PC-3 (cell line): ENCODE results near the gene AKAP6. TPM values are rescaled to one million over a fixed set of nuclear protein-coding genes. Genes with fewer than 3 reads are reported as not detected.

Source experiments
- ATAC-seq: fragments of 200-7000 bp; cut with Tn5 transposase; 2 replicates; pipeline ENCODE4 v1.9.1; 2020; ENCODE audit warnings: mild to moderate bottlenecking, moderate library complexity
- BruUV-seq: library from RNA; stranded (reverse); fragments of 400-500 nt; replicated peaks from 2 replicates; lab custom pipeline; 2021; lab: Mats Ljungman, UMichigan
- CTCF ChIA-PET: fragments of 300-600 bp; sonication (Branson Sonifier 250); formaldehyde crosslinking; loops from one replicate; lab custom pipeline; 2022; ENCODE audit warnings: antibody characterized with exemption; lab: Charles Lee
- POLR2A ChIA-PET: fragments of 300-600 bp; sonication (Branson Sonifier 250); formaldehyde crosslinking; loops from one replicate; lab custom pipeline; 2022; ENCODE audit warnings: antibody characterized with exemption; ENCODE audit not compliant: unreplicated experiment; lab: Charles Lee
- DNase-seq: peaks from one replicate; pipeline ENCODE4 v3.0.0-alpha.2; 2015
- H2AFZ ChIP-seq: fragments of 300-600 bp; sonication (generic); 2 replicates; pipeline ENCODE4 v1.6.0; 2016; ENCODE audit warnings: antibody characterized with exemption, low read length
- H3F3A ChIP-seq: fragments of 300-600 bp; sonication (generic); one replicate; pipeline ENCODE4 v1.6.0; 2017; ENCODE audit warnings: antibody characterized with exemption, low read length, control low read depth, mild to moderate bottlenecking; ENCODE audit not compliant: unreplicated experiment
- H3K27ac ChIP-seq: fragments of 300-600 bp; sonication (generic); 2 replicates; pipeline ENCODE4 v1.5.1; 2016; ENCODE audit warnings: mild to moderate bottlenecking, low read length
- H3K27me3 ChIP-seq: fragments of 300-600 bp; sonication (generic); 2 replicates; pipeline ENCODE4 v1.6.1; 2016; ENCODE audit warnings: low read length, mixed read lengths
- H3K36me3 ChIP-seq: fragments of 300-600 bp; sonication (generic); 2 replicates; pipeline ENCODE4 v1.6.1; 2016; ENCODE audit warnings: low read depth, mixed run types, low read length, mixed read lengths
- H3K4me1 ChIP-seq: fragments of 300-600 bp; sonication (generic); 2 replicates; pipeline ENCODE4 v1.5.1; 2016; ENCODE audit warnings: low read length; ENCODE audit not compliant: insufficient read depth
- H3K4me2 ChIP-seq: fragments of 300-600 bp; sonication (generic); 2 replicates; pipeline ENCODE4 v1.6.0; 2016; ENCODE audit warnings: low read length
- H3K4me3 ChIP-seq: fragments of 300-600 bp; sonication (generic); 2 replicates; pipeline ENCODE4 v1.5.1; 2016; ENCODE audit warnings: mild to moderate bottlenecking, low read length, mixed read lengths
- H3K79me2 ChIP-seq: fragments of 300-600 bp; sonication (generic); 2 replicates; pipeline ENCODE4 v1.6.1; 2017; ENCODE audit warnings: low read length, mixed read lengths
- H3K9ac ChIP-seq: fragments of 300-600 bp; sonication (generic); 2 replicates; pipeline ENCODE4 v1.6.0; 2016; ENCODE audit warnings: mild to moderate bottlenecking, low read length
- H3K9me2 ChIP-seq: fragments of 300-600 bp; sonication (generic); replicated peaks from 2 replicates; pipeline ENCODE4 v1.6.1; 2016; ENCODE audit warnings: mixed run types, low read length, mixed read lengths
- H3K9me3 ChIP-seq: fragments of 300-600 bp; sonication (generic); 2 replicates; pipeline ENCODE4 v1.6.1; 2016; ENCODE audit warnings: low read length, mixed read lengths
- H4K20me1 ChIP-seq: fragments of 300-600 bp; sonication (generic); 2 replicates; pipeline ENCODE4 v1.6.1; 2016; ENCODE audit warnings: low read length, mixed read lengths
- CTCF ChIP-seq: fragments of 300-600 bp; sonication (generic); conservative IDR thresholded peaks from 2 replicates; pipeline ENCODE4 v1.5.1; 2017; ENCODE audit warnings: antibody characterized with exemption, low read depth, mild to moderate bottlenecking, low read length
- EZH2 ChIP-seq: fragments of 300-600 bp; sonication (generic); IDR thresholded peaks from one replicate; pipeline ENCODE4 v1.6.1; 2017; ENCODE audit warnings: antibody characterized with exemption, mild to moderate bottlenecking, low read length; ENCODE audit not compliant: unreplicated experiment
- EZH2phosphoT487 ChIP-seq: fragments of 300-600 bp; sonication (generic); IDR thresholded peaks from 2 replicates; pipeline ENCODE4 v1.6.1; 2018; ENCODE audit warnings: mild to moderate bottlenecking, antibody characterized with exemption, low read length, borderline replicate concordance
- intact Hi-C: fragments of 100-400 bp; cut with micrococcal nuclease; formaldehyde crosslinking; loops from 2 replicates; pipeline ENCODE4 v1.9.0; 2023
- total RNA-seq: library from RNA; depleted of rRNA; stranded (reverse); fragments of >200 nt; gene quantifications from 2 replicates; pipeline ENCODE4 v1.2.3, GENCODE V29; 2014

Gene AKAP6
- total RNA-seq, 1 experiment from 2014 or later: 1.5 TPM

- H3K4me3 ChIP-seq: no peak overlapping the region
- no peak overlapping the region for H2AFZ ChIP-seq
These were observed 99.8 kb downstream of the AKAP6 start for GRCh38 chr14:32428875-32429274.

GRCh38 chr14:32430326-32430725 lies 101.2 kb downstream of the AKAP6 start:
- no peaks in the 10 kb centered on the region for H3F3A ChIP-seq
- H3K79me2 ChIP-seq: no peaks in the 10 kb centered on the region
- H3K4me1 ChIP-seq: peaks cover 25% of the 10 kb centered on the region
- H2AFZ ChIP-seq: 0 out of 2 replicates have a peak overlapping the region, but pooled peaks have one; percentile 29
- DNase-seq: peak; percentile 85
- ChIA-PET CTCF (no interaction called here), POLR2A (interaction anchor here (1.1 kb wide), 1 partner anchor 1010 kb away, joined by 5 read pairs; the partner anchor contains the start of gene HEATR5A)
- intact Hi-C loops: no loop called here
- peak overlapping the region; percentile 9; the same call in 1 of the 2 replicates for H3K9ac ChIP-seq
- H3K27ac ChIP-seq: peak overlapping the region; percentile 51
- no peak overlapping the region for H3K4me3 ChIP-seq
- no peaks in the 10 kb centered on the region for H4K20me1 ChIP-seq
- no peaks in the 10 kb centered on the region for H3K27me3 ChIP-seq
- no peaks in the 10 kb centered on the region for H3K9me3 ChIP-seq
- peak; percentile 86 for ATAC-seq
- BruUV-seq: no TSS peak
- TF ChIP-seq CTCF: no peak
- TF ChIP-seq EZH2: no peak
- no peak for TF ChIP-seq EZH2phosphoT487
- peak overlapping the region; percentile 19; the same call in 1 of the 2 replicates for H3K4me2 ChIP-seq
- H3K9me2 ChIP-seq: no peaks in the 10 kb centered on the region
- H3K36me3 ChIP-seq: no peaks in the 10 kb centered on the region

More at GRCh38 chr14:32428875-32429274, 99.8 kb downstream of the AKAP6 start:
- no peak for ATAC-seq
- Histone ChIP-seq H3K9ac (no peak overlapping the region), H3K9me3 (no peaks in the 10 kb centered on the region), H3K27me3 (no peaks in the 10 kb centered on the region), H3K27ac (no peak overlapping the region), H3K9me2 (no peaks in the 10 kb centered on the region), H3K36me3 (no peaks in the 10 kb centered on the region), H3K79me2 (no peaks in the 10 kb centered on the region), H4K20me1 (no peaks in the 10 kb centered on the region), H3K4me1 (peaks cover 25% of the 10 kb centered on the region), H3F3A (no peaks in the 10 kb centered on the region), H3K4me2 (no peak overlapping the region)
- ChIA-PET POLR2A (no interaction called here), CTCF (no interaction called here)
- intact Hi-C loops: no loop called here
- no peak for DNase-seq
- TF ChIP-seq EZH2phosphoT487 (no peak), CTCF (no peak), EZH2 (no peak)
- no TSS peak for BruUV-seq

GRCh38 chr14:32432813-32433538 lies 103.9 kb downstream of the AKAP6 start:
- no TSS peak for BruUV-seq
- intact Hi-C loops: no loop called here
- POLR2A ChIA-PET: no interaction called here

More at GRCh38 chr14:32432813-32433538, 103.9 kb downstream of the AKAP6 start:
- Histone ChIP-seq H3K4me3 (no peak overlapping the region), H3K9ac (no peak overlapping the region), H3K27ac (no peak overlapping the region), H3K4me1 (peaks cover 16% of the 10 kb centered on the region), H3K36me3 (no peaks in the 10 kb centered on the region), H2AFZ (no peak overlapping the region), H3K27me3 (no peaks in the 10 kb centered on the region), H3K9me3 (no peaks in the 10 kb centered on the region), H3F3A (no peaks in the 10 kb centered on the region), H4K20me1 (no peaks in the 10 kb centered on the region), H3K4me2 (no peak overlapping the region), H3K9me2 (no peaks in the 10 kb centered on the region), H3K79me2 (no peaks in the 10 kb centered on the region)
- TF ChIP-seq EZH2phosphoT487 (no peak), EZH2 (no peak), CTCF (no peak)
- ATAC-seq (no peak), DNase-seq (no peak)
- CTCF ChIA-PET: interaction anchor here (0.7 kb wide), 1 partner anchor 18 kb away, joined by 6 read pairs; no protein-coding TSS in a partner anchor
